Measurements from ENCODE around the gene DDX18.

Gene DDX18

GRCh38 chr2:117785740-117786139 lies 28.8 kb upstream of the DDX18 start:
- H3K36me3 ChIP-seq (ENCODE audit: low read length) = no peaks in the 10 kb centered on the region
- no peak overlapping the region for H3K4me2 ChIP-seq (ENCODE audit: low read depth, low read length, poor library complexity, severe bottlenecking)
- no peaks in the 10 kb centered on the region for H3K9me2 ChIP-seq (replicated peaks; ENCODE audit: insufficient read depth, low read length)
- no peak for TF ChIP-seq EZH2phosphoT487 (conservative IDR thresholded peaks at IDR 0.05; ENCODE audit: low read length)
- TF ChIP-seq CTCF (IDR thresholded peaks at IDR 0.05; ENCODE audit: insufficient read depth, low read length, poor library complexity, severe bottlenecking) = peak; percentile 45
- no peaks in the 10 kb centered on the region for H3K9me3 ChIP-seq (ENCODE audit: insufficient read depth, low read length)
- no peaks in the 10 kb centered on the region for H4K20me1 ChIP-seq (ENCODE audit: low read depth, low read length)
- H2AFZ ChIP-seq (ENCODE audit: low read depth, low read length, severe bottlenecking) = no peak overlapping the region
- H3K4me3 ChIP-seq (ENCODE audit: insufficient read depth, low read length, poor library complexity, severe bottlenecking) = no peak overlapping the region
- no peak overlapping the region for H3K27ac ChIP-seq (ENCODE audit: low read depth, low read length)
- no peaks in the 10 kb centered on the region for H3K79me2 ChIP-seq (ENCODE audit: insufficient read depth, low read length)
- no peak overlapping the region for H3K9ac ChIP-seq (ENCODE audit: low read length)
- no peaks in the 10 kb centered on the region for H3K27me3 ChIP-seq (ENCODE audit: low read length)
- no peaks in the 10 kb centered on the region for H3F3A ChIP-seq (ENCODE audit: insufficient read depth)

- H3K27me3 ChIP-seq (ENCODE audit: low read length) = no peaks in the 10 kb centered on the region
- H3K79me2 ChIP-seq (ENCODE audit: insufficient read depth, low read length) = no peaks in the 10 kb centered on the region
Observed at GRCh38 chr2:117786520-117786919, 28.0 kb upstream of the DDX18 start.

GRCh38 chr2:117789505-117789904 lies 25.0 kb upstream of the DDX18 start:
- H3K27ac ChIP-seq (ENCODE audit: low read depth, low read length) = no peak overlapping the region
- TF ChIP-seq CTCF (IDR thresholded peaks at IDR 0.05; ENCODE audit: insufficient read depth, low read length, poor library complexity, severe bottlenecking) (no peak), EZH2phosphoT487 (conservative IDR thresholded peaks at IDR 0.05; ENCODE audit: low read length) (no peak)
- no peak overlapping the region for H3K9ac ChIP-seq (ENCODE audit: low read length)

More at GRCh38 chr2:117786520-117786919, 28.0 kb upstream of the DDX18 start:
- TF ChIP-seq CTCF (IDR thresholded peaks at IDR 0.05; ENCODE audit: insufficient read depth, low read length, poor library complexity, severe bottlenecking) = no peak
- TF ChIP-seq EZH2phosphoT487 (conservative IDR thresholded peaks at IDR 0.05; ENCODE audit: low read length) = no peak
- no peaks in the 10 kb centered on the region for H4K20me1 ChIP-seq (ENCODE audit: low read depth, low read length)
- H3K36me3 ChIP-seq (ENCODE audit: low read length) = no peaks in the 10 kb centered on the region
- H3K4me2 ChIP-seq (ENCODE audit: low read depth, low read length, poor library complexity, severe bottlenecking) = no peak overlapping the region
- no peak overlapping the region for H3K4me3 ChIP-seq (ENCODE audit: insufficient read depth, low read length, poor library complexity, severe bottlenecking)
- no peak overlapping the region for H2AFZ ChIP-seq (ENCODE audit: low read depth, low read length, severe bottlenecking)
- no peaks in the 10 kb centered on the region for H3F3A ChIP-seq (ENCODE audit: insufficient read depth)
- no peak overlapping the region for H3K9ac ChIP-seq (ENCODE audit: low read length)
- no peak overlapping the region for H3K27ac ChIP-seq (ENCODE audit: low read depth, low read length)
- H3K9me2 ChIP-seq (replicated peaks; ENCODE audit: insufficient read depth, low read length) = no peaks in the 10 kb centered on the region
- no peaks in the 10 kb centered on the region for H3K9me3 ChIP-seq (ENCODE audit: insufficient read depth, low read length)

More at GRCh38 chr2:117789505-117789904, 25.0 kb upstream of the DDX18 start:
- no peaks in the 10 kb centered on the region for H4K20me1 ChIP-seq (ENCODE audit: low read depth, low read length)
- H3K4me3 ChIP-seq (ENCODE audit: insufficient read depth, low read length, poor library complexity, severe bottlenecking) = no peak overlapping the region
- no peak overlapping the region for H2AFZ ChIP-seq (ENCODE audit: low read depth, low read length, severe bottlenecking)
- H3K9me3 ChIP-seq (ENCODE audit: insufficient read depth, low read length) = no peaks in the 10 kb centered on the region
- no peaks in the 10 kb centered on the region for H3K79me2 ChIP-seq (ENCODE audit: insufficient read depth, low read length)
- H3K4me2 ChIP-seq (ENCODE audit: low read depth, low read length, poor library complexity, severe bottlenecking) = no peak overlapping the region
- H3F3A ChIP-seq (ENCODE audit: insufficient read depth) = no peaks in the 10 kb centered on the region
- no peaks in the 10 kb centered on the region for H3K9me2 ChIP-seq (replicated peaks; ENCODE audit: insufficient read depth, low read length)
- no peaks in the 10 kb centered on the region for H3K36me3 ChIP-seq (ENCODE audit: low read length)
- no peaks in the 10 kb centered on the region for H3K27me3 ChIP-seq (ENCODE audit: low read length)
